Liver (tissue), 9 donors: ENCODE data around the gene ZDHHC21. TPM values are rescaled to one million over a fixed set of nuclear protein-coding genes. Genes with fewer than 3 reads are reported as not detected.

Experiments used
- DNase-seq: peaks from one replicate; pipeline ENCODE4 v3.0.0-alpha.2; 2017; ENCODE audit warnings: low spot score
- H3K27ac ChIP-seq, 2 donors: one replicate each; pipeline ENCODE4 v1.7.0; 2013; ENCODE audit warnings: inconsistent platforms in 2 of 2, low read length in 2 of 2, control low read depth in 1 of 2, low read depth in 1 of 2, mild to moderate bottlenecking in 1 of 2
- H3K27me3 ChIP-seq, 4 donors: one replicate each; pipeline versions ENCODE4 v1.6.1 to v1.7.0; 2013; ENCODE audit warnings: low read length in 3 of 4, inconsistent platforms in 1 of 4, mild to moderate bottlenecking in 1 of 4, moderate library complexity in 1 of 4; ENCODE audit not compliant: control insufficient read depth in 4 of 4, insufficient read depth in 4 of 4
- H3K36me3 ChIP-seq, 4 donors: one replicate each; pipeline versions ENCODE4 v1.6.1 to v1.7.0; 2013; ENCODE audit warnings: low read length in 3 of 4, mild to moderate bottlenecking in 3 of 4, low read depth in 1 of 4, moderate library complexity in 1 of 4; ENCODE audit not compliant: control insufficient read depth in 4 of 4, insufficient read depth in 3 of 4
- H3K4me1 ChIP-seq, 4 donors: one replicate each; pipeline versions ENCODE4 v1.6.1 to v1.7.0; 2013; ENCODE audit warnings: low read length in 3 of 4, mild to moderate bottlenecking in 3 of 4, moderate library complexity in 1 of 4; ENCODE audit not compliant: control insufficient read depth in 4 of 4, insufficient read depth in 4 of 4
- H3K4me3 ChIP-seq, 3 donors: one replicate each; pipeline versions ENCODE4 v1.6.1 to v1.7.0; 2013; ENCODE audit warnings: low read length in 3 of 3, control low read depth in 1 of 3, low read depth in 1 of 3, mild to moderate bottlenecking in 1 of 3
- H3K9ac ChIP-seq, 2 donors: one replicate each; pipeline ENCODE4 v1.7.0; 2013; ENCODE audit warnings: low read length in 2 of 2, mild to moderate bottlenecking in 2 of 2, moderate library complexity in 2 of 2, control low read depth in 1 of 2, low read depth in 1 of 2
- H3K9me3 ChIP-seq, 4 donors: one replicate each; pipeline versions ENCODE4 v1.6.1 to v1.7.0; 2013; ENCODE audit warnings: low read length in 3 of 4; ENCODE audit not compliant: control insufficient read depth in 4 of 4
- ATF3 ChIP-seq: IDR thresholded peaks from 2 replicates; pipeline ENCODE4 v1.6.1; 2016; ENCODE audit warnings: antibody characterized with exemption
- CTCF ChIP-seq: fragments of 150-350 bp; IDR thresholded peaks from 2 replicates; pipeline ENCODE4 v1.5.1; 2017; ENCODE audit warnings: improper control_type of control experiment, low read depth, low read length; ENCODE audit not compliant: missing input control
- EGR1 ChIP-seq, 2 donors: IDR thresholded peaks; 2 replicates each; pipeline ENCODE4 v1.6.1; 2016 to 2018; ENCODE audit warnings: antibody characterized with exemption in 2 of 2, low read depth in 2 of 2
- FOXA1 ChIP-seq: IDR thresholded peaks from 2 replicates; pipeline ENCODE4 v1.6.1; 2016; ENCODE audit warnings: antibody characterized with exemption
- FOXA2 ChIP-seq: IDR thresholded peaks from 2 replicates; pipeline ENCODE4 v1.6.1; 2016; ENCODE audit warnings: antibody characterized with exemption
- GABPA ChIP-seq, 2 donors: IDR thresholded peaks in 1 of 2; conservative IDR thresholded peaks in 1 of 2; 2 replicates each; pipeline ENCODE4 v1.6.1; 2016; ENCODE audit warnings: antibody characterized with exemption in 2 of 2, mild to moderate bottlenecking in 1 of 2, moderate library complexity in 1 of 2
- HNF4A ChIP-seq, 2 donors: conservative IDR thresholded peaks; 2 replicates each; pipeline ENCODE4 v1.6.1; 2016; ENCODE audit warnings: antibody characterized with exemption in 2 of 2, mild to moderate bottlenecking in 2 of 2
- HNF4G ChIP-seq: IDR thresholded peaks from 2 replicates; pipeline ENCODE4 v1.6.1; 2016; ENCODE audit warnings: antibody characterized with exemption
- JUND ChIP-seq, 2 donors: IDR thresholded peaks; 2 replicates each; pipeline ENCODE4 v1.6.1; 2016; ENCODE audit warnings: antibody characterized with exemption in 2 of 2
- NR2F2 ChIP-seq: IDR thresholded peaks from 2 replicates; pipeline ENCODE4 v1.6.1; 2016; ENCODE audit warnings: antibody characterized with exemption
- RAD21 ChIP-seq, 2 donors: IDR thresholded peaks; 2 replicates each; pipeline ENCODE4 v1.6.1; 2016; ENCODE audit warnings: antibody characterized with exemption in 2 of 2, mild to moderate bottlenecking in 2 of 2
- SP1 ChIP-seq: IDR thresholded peaks from 2 replicates; pipeline ENCODE4 v1.6.1; 2018; ENCODE audit warnings: antibody characterized with exemption, mild to moderate bottlenecking
- TAF1 ChIP-seq: conservative IDR thresholded peaks from 2 replicates; pipeline ENCODE4 v1.6.1; 2016; ENCODE audit warnings: antibody characterized with exemption, mild to moderate bottlenecking
- YY1 ChIP-seq: IDR thresholded peaks from 2 replicates; pipeline ENCODE4 v1.6.1; 2016; ENCODE audit warnings: antibody characterized with exemption, mild to moderate bottlenecking
- WGBS: extraction: QIAGEN DNeasy Blood & Tissue Kit; methylation state at CpG from one replicate; pipeline ENCODE4 v1.1.7; 2013; 5-methylcytosine and 5-hydroxymethylcytosine counted together
- polyA plus RNA-seq, 2 donors: library from polyadenylated mRNA; stranded (reverse) in 1 of 2; unstranded in 1 of 2; fragments of 200-250 nt in 1 of 2; fragments of >200 nt in 1 of 2; fragmentation: Nextera tagmentation in 1 of 2; extraction: Ambion mirVana in 1 of 2; gene quantifications; one replicate each; pipeline versions ENCODE4 v1.2.1 to v1.2.3, GENCODE V29; 2013 to 2015
- total RNA-seq, 2 donors: library from RNA; depleted of rRNA; stranded (reverse); fragments of >200 nt; gene quantifications; one replicate each; pipeline ENCODE4 v1.2.3, GENCODE V29; 2014
- TF ChIP-seq, protein P1 (sequence below): IDR thresholded peaks from 2 replicates; pipeline ENCODE4 v1.6.1; 2016; ENCODE audit warnings: antibody characterized with exemption
- TF ChIP-seq, protein P2 (sequence below): IDR thresholded peaks from 2 replicates; pipeline ENCODE4 v1.6.1; 2016; ENCODE audit warnings: antibody characterized with exemption, mild to moderate bottlenecking
- TF ChIP-seq, protein P3 (sequence below): IDR thresholded peaks from 2 replicates; pipeline ENCODE4 v1.6.1; 2016; ENCODE audit warnings: antibody characterized with exemption
- donor health status: healthy.
- donor health status: healthy.
- donor health status: healthy.
- donor health status: healthy.
- donor health status: healthy.

The ZDHHC21 gene
- total and polyA plus RNA-seq, 4 donors, result 1.3 to 6.0 (median 2.7) TPM

DNA sequence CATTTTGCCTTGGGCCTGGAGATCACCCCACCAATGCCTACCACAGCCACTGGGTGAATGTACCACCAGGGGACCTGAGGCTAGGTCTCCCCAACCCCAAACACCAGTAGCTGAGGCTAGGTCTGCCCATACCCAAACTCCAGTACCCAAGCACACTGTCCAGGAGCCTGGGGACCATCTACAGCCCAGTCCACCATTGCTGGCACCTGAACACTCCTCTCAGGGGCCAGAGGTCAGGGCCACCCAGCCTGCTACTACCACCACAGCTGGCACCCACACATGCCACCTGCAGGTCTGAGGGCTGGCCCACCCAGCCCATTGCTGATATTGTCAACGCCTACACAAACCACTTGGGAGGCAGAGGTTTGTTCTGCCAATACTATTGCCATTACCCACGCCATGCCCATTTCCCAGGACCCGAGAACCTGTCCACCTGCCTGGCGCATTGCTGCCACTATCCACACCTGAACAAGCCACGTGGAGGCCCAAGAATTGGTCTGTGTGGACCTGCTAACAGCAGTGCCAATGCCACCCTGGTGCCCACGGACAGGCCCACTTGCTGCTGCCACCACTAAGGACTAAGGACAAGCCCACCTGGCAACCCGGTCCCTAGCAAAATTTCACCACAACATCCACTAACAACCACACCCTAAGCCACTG, 59.2 kb downstream of the ZDHHC21 start:
- no peaks in the 10 kb centered on the region for H3K9me3 ChIP-seq
- 98% methylated on average over 7 of the region's 7 CpGs for WGBS
- H3K4me3 ChIP-seq, result no peak overlapping the region
- H3K9ac ChIP-seq, result no peak overlapping the region
- no peak overlapping the region for H3K27ac ChIP-seq
- no peaks in the 10 kb centered on the region for H3K4me1 ChIP-seq
- TF ChIP-seq JUND (IDR thresholded peaks at IDR 0.05) (no peak), TAF1 (no peak), HNF4G (no peak), ATF3 (no peak), HNF4A (conservative IDR thresholded peaks at IDR 0.05) (no peak), CTCF (no peak), RAD21 (IDR thresholded peaks at IDR 0.05) (no peak), GABPA (IDR thresholded peaks at IDR 0.05 in 1 of 2, conservative IDR thresholded peaks at IDR 0.05 in 1 of 2) (no peak), SP1 (no peak), YY1 (no peak), FOXA1 (no peak), NR2F2 (no peak), FOXA2 (no peak)
- TF ChIP-seq, protein P1, sequence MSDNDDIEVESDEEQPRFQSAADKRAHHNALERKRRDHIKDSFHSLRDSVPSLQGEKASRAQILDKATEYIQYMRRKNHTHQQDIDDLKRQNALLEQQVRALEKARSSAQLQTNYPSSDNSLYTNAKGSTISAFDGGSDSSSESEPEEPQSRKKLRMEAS, result no peak
- TF ChIP-seq, protein P2, sequence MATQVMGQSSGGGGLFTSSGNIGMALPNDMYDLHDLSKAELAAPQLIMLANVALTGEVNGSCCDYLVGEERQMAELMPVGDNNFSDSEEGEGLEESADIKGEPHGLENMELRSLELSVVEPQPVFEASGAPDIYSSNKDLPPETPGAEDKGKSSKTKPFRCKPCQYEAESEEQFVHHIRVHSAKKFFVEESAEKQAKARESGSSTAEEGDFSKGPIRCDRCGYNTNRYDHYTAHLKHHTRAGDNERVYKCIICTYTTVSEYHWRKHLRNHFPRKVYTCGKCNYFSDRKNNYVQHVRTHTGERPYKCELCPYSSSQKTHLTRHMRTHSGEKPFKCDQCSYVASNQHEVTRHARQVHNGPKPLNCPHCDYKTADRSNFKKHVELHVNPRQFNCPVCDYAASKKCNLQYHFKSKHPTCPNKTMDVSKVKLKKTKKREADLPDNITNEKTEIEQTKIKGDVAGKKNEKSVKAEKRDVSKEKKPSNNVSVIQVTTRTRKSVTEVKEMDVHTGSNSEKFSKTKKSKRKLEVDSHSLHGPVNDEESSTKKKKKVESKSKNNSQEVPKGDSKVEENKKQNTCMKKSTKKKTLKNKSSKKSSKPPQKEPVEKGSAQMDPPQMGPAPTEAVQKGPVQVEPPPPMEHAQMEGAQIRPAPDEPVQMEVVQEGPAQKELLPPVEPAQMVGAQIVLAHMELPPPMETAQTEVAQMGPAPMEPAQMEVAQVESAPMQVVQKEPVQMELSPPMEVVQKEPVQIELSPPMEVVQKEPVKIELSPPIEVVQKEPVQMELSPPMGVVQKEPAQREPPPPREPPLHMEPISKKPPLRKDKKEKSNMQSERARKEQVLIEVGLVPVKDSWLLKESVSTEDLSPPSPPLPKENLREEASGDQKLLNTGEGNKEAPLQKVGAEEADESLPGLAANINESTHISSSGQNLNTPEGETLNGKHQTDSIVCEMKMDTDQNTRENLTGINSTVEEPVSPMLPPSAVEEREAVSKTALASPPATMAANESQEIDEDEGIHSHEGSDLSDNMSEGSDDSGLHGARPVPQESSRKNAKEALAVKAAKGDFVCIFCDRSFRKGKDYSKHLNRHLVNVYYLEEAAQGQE, result no peak
- TF ChIP-seq, protein P3, sequence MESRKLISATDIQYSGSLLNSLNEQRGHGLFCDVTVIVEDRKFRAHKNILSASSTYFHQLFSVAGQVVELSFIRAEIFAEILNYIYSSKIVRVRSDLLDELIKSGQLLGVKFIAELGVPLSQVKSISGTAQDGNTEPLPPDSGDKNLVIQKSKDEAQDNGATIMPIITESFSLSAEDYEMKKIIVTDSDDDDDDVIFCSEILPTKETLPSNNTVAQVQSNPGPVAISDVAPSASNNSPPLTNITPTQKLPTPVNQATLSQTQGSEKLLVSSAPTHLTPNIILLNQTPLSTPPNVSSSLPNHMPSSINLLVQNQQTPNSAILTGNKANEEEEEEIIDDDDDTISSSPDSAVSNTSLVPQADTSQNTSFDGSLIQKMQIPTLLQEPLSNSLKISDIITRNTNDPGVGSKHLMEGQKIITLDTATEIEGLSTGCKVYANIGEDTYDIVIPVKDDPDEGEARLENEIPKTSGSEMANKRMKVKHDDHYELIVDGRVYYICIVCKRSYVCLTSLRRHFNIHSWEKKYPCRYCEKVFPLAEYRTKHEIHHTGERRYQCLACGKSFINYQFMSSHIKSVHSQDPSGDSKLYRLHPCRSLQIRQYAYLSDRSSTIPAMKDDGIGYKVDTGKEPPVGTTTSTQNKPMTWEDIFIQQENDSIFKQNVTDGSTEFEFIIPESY, result no peak
- DNase-seq, result no peak
- no peaks in the 10 kb centered on the region for H3K27me3 ChIP-seq
- H3K36me3 ChIP-seq, result peaks cover 0 to 12% (median 2%) of the 10 kb centered on the region in 4 donors

GRCh38 chr9:14633148-14633547, 60.1 kb downstream of the ZDHHC21 start:
- Histone ChIP-seq H3K27me3 (no peaks in the 10 kb centered on the region), H3K27ac (no peak overlapping the region), H3K36me3 (peaks cover 0 to 12% (median 2%) of the 10 kb centered on the region in 4 donors), H3K4me3 (no peak overlapping the region), H3K9me3 (no peaks in the 10 kb centered on the region), H3K9ac (no peak overlapping the region), H3K4me1 (no peaks in the 10 kb centered on the region)
- 97% methylated on average over 3 of the region's 3 CpGs for WGBS
- no peak for DNase-seq
- TF ChIP-seq HNF4A (conservative IDR thresholded peaks at IDR 0.05), result no peak
- no peak for TF ChIP-seq FOXA2
- no peak for TF ChIP-seq SP1
- TF ChIP-seq HNF4G, result no peak
- TF ChIP-seq CTCF, result no peak
- no peak for TF ChIP-seq GABPA (IDR thresholded peaks at IDR 0.05 in 1 of 2, conservative IDR thresholded peaks at IDR 0.05 in 1 of 2)
- TF ChIP-seq JUND (IDR thresholded peaks at IDR 0.05), result no peak
- no peak for TF ChIP-seq EGR1 (IDR thresholded peaks at IDR 0.05; ENCODE audit: low read depth in 2 of 2)
- TF ChIP-seq, protein P2, result no peak
- no peak for TF ChIP-seq ATF3
- no peak for TF ChIP-seq RAD21 (IDR thresholded peaks at IDR 0.05)
